GM21423 (cell line): ENCODE data around the gene PTPRM.

Experiments used
- ATAC-seq: cut with Tn5 transposase; IDR thresholded peaks from one replicate; pipeline ENCODE4 v1.9.1; 2021; ENCODE audit warnings: mild to moderate bottlenecking, moderate library complexity; ENCODE audit not compliant: unreplicated experiment

The PTPRM gene

GRCh38 chr18:7567474-7568425 lies 634 bp downstream of the PTPRM start:
- no peak for ATAC-seq

- no peak for ATAC-seq
These were observed 1.3 kb downstream of the PTPRM start for GRCh38 chr18:7568426-7568825.

- ATAC-seq, result no peak
These were observed 4.5 kb downstream of the PTPRM start for GRCh38 chr18:7571626-7572025.

- ATAC-seq, result no peak
These were observed 5.7 kb downstream of the PTPRM start for GRCh38 chr18:7572822-7573221.

- ATAC-seq, result no peak
These were observed 8.4 kb downstream of the PTPRM start for GRCh38 chr18:7575465-7576028.

- ATAC-seq, result no peak
These were observed 9.0 kb downstream of the PTPRM start for GRCh38 chr18:7576077-7576476.

- no peak for ATAC-seq
These were observed 9.6 kb downstream of the PTPRM start for GRCh38 chr18:7576685-7577084.

- ATAC-seq, result no peak
These were observed 10.6 kb downstream of the PTPRM start for GRCh38 chr18:7577706-7578105.

- ATAC-seq, result no peak
These were observed 12.2 kb downstream of the PTPRM start for GRCh38 chr18:7579176-7579917.

- ATAC-seq, result no peak
These were observed 12.9 kb downstream of the PTPRM start for GRCh38 chr18:7579918-7580542.

GRCh38 chr18:7584646-7585275 lies 17.6 kb downstream of the PTPRM start:
- no peak for ATAC-seq

GRCh38 chr18:7585276-7585670 lies 18.2 kb downstream of the PTPRM start:
- ATAC-seq, result no peak

GRCh38 chr18:7586379-7586778 lies 19.3 kb downstream of the PTPRM start:
- ATAC-seq, result no peak

GRCh38 chr18:7590826-7591560 lies 23.9 kb downstream of the PTPRM start:
- no peak for ATAC-seq

- no peak for ATAC-seq
These were observed 25.4 kb downstream of the PTPRM start for GRCh38 chr18:7592305-7593071.

GRCh38 chr18:7593218-7593819 lies 26.2 kb downstream of the PTPRM start:
- ATAC-seq, result no peak

- ATAC-seq, result no peak
These were observed 29.0 kb downstream of the PTPRM start for GRCh38 chr18:7596147-7596546.

- ATAC-seq, result no peak
These were observed 30.4 kb downstream of the PTPRM start for GRCh38 chr18:7597500-7597899.
